Superior temporal gyrus (tissue), 1 donor: Measurements from ENCODE around the gene ELF2.
A peak's percentile ranks its signal among the peaks of the same experiment; 100 is the strongest.
"Not testable (repeated sequence)": the region's sequence is repeated elsewhere in the genome, so short reads cannot be mapped to it uniquely, and the experiment has no call there.

Experiments used
- DNase-seq: peaks from one replicate; pipeline ENCODE4 v3.0.0-alpha.2; 2016; ENCODE audit errors: extremely low spot score

Gene ELF2

DNA sequence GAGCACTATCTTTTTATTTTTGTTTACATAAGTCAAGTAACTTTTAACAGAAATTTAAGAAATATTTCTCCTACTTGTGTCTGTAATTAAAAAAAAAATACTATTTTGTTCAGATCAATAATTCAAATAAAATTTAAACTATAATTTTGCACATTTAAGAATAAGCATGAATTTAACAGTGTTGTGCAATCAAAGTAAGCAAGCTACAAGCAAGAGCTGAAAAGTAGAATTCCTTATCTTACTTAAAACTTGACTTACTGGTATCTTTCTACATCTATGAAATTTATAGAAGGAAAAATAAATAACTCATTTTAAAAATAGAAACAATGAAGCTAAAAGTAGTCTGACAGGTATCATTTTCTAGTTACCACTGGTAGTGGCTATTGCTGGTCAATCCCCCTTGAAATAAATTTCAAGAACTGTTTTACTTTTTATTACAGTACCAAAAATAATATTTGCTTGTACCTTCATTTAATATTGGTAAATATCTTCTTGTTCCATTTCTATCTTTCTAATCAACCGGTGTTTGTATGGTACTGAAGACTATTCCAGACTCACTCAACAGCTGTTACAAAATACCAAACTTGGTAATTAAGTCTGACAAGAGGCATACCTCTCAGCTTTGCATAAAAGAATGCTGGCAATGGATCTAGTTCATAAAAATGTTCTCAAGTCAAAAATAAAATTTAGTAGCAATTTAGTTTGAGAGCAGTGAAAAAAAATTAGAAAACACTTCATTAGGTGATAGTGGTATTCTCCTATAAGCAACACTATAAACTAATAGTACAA is 99.3 kb downstream of the ELF2 start:
- no peak for DNase-seq

DNA sequence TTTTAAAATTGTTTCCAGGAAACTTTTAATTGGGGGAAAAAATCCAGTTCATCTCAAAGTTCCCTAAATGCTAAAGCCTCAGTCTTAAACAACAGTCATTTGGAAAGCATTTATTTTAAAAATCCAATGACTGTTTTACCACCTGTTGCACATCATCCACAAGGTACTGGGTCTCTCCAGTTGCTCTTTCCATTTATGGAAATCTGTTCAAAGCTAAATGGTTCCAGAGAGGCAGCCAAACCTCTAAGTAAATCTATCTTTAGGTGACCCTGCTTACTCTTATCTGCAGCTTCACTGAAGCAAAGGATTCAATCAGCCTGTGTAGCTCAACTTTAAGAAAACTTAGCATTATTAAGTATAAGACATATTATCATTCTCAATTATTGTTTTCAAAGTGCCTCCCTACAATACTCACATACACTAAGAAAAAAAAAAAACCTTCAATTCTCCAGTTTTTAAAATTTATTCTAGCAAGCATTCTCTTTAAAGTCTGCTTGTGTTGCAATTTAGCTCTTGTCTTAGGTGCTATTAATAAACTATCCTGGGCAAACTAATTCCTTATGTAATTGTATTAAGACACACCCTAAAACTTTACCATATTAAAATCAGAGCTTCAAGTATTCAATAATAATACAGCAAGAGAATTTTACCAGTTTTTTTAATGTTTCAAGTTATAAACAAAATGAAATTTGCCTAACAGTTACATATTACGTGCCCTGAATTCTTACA is 100.8 kb downstream of the ELF2 start:
- DNase-seq, result no peak

DNA sequence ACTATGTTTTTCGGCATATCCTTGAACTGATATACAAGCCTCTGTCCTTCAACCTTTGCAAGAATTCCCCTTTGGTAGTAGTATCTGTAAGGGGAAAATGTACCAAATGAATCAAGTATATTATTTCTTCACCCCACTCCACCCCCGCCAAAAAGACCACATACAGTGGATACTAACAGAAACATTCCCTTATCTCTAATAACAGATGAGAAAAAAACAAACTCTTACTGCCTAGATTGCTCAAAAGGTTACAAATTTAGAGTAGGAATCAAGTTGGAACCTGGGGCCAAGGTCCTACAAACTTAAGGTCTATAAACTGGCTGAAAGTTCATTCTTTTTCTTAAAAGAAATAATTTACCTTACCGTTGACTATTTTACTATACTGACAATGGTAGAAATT is 116.4 kb downstream of the ELF2 start:
- no peak for DNase-seq

DNA sequence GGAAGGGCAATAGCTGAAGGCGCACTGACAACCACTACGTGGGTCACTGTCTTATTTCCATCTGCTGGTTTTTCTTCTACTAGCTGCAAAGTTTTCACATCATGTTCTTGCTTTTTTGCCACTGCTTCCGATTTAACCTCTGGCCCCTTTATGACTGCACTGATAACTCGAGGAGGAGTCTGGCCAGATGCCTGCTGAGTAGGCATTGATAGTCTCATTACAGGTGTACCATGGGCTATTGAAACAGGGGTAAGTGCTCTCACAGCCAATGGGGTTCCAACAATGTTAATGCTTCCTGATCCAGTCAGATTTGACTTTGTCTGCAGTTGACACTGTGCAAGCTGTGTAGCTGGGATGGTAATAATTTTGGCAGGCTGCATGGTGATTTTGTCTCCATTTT is 118.0 kb downstream of the ELF2 start:
- not testable (repeated sequence) for DNase-seq

DNA sequence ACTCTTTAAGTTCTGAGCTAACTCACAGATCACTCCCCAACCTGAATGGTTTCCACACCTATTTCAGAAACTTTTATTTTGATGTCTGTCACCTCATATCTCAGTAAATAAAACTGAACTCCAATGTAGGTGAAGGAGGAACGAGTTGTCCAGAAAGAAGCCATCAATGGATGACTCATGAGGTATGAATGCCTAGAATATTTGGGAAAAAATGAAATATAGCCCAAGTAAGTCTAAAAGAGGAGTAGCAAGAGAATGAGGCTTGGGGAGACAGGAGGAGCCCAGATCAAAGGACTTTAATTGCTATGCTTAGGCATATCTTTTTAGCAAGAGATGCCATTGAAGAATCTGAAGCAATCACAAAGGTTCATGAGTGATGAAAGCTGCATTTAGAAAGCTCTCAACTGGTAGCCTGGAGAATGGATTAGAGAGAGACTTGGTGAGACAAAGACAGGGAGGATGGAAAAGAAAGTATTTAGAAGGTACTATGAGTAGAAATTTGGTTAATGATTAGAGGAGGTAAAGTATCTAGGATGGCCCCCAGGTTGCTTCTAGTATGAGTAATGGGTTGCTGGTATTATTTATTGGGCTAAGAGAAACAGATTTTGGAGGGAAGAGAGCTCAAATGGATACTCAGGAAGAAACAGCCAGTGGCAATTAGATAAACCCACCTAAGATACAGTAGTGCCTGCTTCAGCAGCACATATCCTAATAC is 122.1 kb downstream of the ELF2 start:
- DNase-seq, result no peak

DNA sequence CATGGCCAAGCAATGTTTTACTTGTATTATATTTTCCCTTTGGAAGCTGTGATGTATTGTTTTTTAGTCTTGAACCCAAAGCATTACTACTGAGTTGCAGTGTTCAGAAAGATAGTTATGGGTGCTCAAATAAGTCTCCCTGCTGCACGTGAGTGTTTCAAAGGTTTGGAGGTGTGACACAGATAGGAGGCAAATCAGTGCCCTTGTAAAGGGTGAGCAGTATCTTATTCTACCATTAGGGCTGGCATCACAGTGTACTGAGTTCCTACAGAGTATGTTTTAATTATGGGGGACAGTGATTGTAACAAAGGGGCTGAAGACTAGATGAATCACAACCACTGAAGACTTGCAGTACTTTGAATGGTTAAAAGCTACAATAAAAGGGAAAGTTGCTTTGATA is 123.1 kb downstream of the ELF2 start:
- DNase-seq, result no peak

DNA sequence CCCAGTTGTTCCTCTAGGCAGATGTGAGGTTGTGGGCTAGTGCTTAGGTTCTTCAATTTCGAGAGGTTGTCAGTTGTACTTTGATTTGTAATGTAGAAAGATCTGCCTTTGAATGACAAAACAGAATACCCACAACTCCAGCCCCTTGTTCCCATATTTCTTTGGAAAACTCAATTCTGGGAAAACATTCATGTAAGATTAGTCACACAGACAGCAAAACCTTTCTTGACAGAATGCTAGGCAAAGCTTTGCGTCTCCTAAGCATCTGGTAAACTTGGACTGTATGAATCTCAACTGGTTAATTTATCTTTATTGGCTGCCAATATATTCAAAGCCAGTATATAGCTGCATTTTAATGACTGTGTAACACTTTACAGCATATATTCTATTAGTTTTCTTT is 126.6 kb downstream of the ELF2 start:
- DNase-seq, result no peak

DNA sequence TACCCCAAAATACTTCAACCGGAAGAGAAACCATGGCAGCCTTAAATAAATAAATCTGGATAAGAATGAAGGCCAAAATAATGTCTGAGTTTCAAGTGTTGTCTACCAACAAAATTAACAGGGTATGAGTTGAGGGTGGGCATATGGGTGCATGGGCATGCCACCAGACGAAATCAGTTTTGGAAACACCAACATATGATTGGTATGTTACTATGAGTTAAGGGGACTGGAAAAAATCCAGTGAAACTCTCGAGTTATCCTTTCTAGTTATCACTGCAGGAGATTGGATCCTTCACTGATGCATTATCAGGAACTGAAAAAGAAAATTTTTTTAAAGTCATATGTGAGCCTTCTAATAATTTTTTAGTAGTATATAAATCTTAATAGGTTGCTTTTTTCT is 129.0 kb downstream of the ELF2 start:
- DNase-seq, result no peak

DNA sequence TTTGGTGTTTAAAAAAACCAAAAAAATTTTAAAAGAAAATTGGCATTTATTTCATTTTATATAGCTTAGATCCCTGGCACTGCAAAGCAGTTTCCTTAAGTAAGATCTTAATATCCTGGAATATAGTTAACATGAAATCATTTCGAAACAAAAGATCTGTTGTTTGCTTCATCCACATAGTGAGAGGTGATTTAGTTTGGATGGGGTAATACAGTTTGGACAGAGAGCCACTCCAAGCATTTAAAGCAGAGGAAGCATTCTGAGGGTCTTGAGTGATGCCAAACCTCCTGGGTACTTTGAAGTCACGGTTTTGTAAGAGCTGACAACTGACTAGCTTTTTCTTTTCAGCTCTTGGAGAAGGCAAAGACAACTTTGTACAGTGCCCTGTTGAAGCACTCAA is 132.7 kb downstream of the ELF2 start:
- no peak for DNase-seq

DNA sequence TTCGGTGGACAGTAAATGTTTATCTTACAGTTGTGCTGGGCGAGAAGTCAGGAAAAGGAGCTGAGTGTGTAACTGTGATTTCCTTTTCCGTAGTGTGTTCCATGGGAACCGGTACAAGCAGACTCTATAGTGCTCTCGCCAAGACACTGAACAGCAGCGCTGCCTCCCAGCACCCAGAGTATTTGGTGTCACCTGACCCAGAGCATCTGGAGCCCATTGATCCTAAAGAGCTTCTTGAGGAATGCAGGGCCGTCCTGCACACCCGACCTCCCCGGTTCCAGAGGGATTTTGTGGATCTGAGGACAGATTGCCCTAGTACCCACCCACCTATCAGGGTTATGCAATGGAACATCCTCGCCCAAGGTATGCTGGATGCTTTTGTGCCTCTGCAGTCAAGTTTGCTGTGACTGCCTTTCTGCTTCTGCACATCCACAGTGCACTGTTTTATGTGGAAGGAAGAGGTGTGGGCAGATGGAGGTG is 134.0 kb downstream of the ELF2 start:
- peak; percentile 59 for DNase-seq

DNA sequence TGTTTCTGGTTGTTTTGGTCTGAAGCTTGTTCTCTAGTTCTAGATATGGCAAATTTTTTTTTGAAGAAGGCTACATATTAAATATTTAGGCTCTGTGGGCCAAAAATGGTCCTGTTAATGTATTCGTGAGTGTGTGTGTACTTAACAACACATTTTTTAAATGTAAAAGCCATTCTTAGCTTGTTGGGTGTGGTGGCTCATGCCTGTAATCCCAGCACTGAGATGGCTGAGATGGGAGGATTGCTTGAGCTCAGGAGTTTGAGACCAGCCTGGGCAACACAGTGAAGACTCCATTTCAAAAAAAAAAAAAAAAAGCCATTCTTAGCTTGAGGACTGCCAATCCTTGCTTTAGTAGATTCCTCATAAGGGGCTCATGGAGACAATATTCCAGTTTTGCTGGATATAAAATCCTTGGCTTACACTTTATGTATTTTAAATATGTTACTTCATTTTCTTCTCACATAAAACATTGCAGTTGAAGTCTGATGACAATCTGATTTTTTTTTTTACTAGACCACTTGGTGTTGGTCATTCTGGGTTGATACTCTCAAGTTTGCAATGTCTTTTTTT is 138.1 kb downstream of the ELF2 start:
- no peak for DNase-seq

DNA sequence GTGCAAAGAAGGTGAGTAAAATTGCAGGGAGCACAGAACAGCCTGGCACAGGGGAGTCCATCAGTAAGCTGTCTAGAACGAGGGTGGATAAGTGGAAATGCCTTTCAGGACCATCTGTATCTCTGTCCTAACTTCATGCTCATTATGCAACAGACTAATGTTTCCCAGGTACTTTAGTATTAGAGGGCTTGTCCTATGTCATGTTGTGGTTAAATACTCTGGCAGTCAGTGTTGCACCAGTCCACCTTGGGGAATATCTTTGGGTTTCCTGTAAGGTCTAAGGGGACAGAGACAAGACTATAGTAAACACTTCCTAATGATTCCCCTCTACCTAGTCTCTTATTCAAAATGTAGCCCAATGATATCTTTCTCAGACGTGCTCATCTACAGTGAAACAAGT is 140.1 kb downstream of the ELF2 start:
- DNase-seq, result no peak

DNA sequence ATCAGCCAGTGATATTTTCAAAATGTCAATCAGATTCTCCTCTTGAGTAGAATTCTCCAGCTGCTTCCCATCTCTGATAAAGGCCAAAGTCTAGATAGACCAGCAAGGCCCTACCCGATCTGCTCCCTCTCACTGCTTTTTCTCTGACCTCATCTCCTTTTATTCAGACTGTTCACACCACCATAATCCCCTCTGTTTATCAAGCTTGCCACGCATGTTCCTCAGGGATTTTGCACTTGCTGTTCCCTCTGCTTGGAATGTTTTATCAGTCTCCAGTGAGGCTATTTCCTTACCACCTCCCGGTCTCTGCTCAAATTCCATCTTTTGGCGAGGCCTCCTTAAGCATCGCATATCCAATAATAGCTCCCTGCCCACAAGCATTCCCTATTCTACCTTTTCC is 141.4 kb downstream of the ELF2 start:
- no peak for DNase-seq

DNA sequence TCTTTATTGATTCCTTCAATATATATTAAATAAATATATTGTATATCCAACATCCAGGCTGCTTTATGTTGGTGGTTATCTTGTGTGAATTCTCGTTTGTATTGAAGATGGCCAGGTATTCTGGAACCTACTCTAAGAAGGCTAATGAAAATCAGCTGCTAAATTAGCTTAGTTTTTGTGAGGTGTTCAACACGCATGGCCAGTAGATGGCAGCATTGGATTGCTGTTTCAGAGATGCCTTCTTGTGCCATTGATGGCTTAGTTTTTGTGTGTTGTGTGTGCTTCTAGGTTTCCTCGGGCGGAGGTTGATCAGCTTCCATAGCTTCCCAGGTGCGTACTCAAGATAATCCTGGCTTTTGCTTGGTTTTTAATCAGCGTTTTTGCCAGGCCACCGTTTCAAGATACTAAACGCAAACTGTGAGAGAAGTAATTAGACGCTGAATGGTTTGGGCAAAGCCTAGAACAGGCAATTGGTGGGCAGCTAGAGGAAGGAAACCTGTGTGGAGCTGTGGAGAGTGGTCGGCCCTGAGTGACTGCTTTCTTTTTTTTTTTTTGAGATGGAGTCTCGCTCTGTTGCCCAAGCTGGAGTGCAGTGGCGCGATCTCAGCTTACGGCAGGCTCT is 146.3 kb downstream of the ELF2 start:
- peak; percentile 97 for DNase-seq

DNA sequence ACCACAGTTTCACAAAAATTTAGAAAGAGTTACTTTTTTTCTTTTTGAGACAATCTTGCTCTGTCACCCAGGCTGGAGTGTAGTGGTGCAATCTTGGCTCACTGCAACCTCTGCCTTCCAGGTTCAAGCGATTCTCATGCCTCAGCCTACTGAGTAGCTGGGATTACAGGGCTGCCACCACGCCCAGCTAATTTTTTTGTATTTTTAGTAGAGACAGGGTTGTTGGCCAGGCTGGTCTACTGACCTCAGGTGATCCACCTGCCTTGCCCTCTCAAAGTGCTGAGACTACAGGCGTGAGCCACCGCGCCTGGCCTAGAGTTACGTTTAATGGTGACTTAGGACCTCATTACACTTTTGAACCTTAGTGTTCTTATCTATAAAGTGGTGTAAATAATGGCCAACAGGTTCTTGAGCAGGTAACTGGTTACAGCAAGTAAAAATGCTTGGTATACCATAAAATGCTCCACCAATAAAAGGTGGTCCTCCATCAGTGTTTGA is 147.1 kb downstream of the ELF2 start:
- DNase-seq, result not testable (repeated sequence)

DNA sequence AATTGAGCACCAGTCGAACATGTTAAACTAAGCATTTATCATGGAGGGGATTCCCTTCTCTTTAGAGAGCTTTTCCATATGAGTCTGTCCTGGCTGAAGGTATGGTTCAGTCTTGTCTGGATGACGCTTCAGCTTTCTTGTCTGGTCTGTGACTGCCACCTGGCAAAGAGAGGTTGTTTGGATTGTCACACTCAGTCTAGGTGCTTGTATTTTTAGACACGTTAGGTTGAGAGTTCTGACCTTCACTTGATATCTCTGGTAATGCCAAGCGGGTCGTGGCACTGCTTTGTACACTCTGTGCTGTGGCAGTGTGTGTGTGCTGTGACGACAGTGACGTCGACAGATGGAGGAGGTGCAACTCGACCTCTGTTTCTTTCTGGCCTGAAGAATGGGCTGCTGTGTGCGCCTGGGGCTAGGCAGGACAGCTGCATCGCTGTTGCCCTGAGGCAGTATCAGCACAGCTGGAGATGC is 148.8 kb downstream of the ELF2 start:
- DNase-seq, result peak; percentile 80

DNA sequence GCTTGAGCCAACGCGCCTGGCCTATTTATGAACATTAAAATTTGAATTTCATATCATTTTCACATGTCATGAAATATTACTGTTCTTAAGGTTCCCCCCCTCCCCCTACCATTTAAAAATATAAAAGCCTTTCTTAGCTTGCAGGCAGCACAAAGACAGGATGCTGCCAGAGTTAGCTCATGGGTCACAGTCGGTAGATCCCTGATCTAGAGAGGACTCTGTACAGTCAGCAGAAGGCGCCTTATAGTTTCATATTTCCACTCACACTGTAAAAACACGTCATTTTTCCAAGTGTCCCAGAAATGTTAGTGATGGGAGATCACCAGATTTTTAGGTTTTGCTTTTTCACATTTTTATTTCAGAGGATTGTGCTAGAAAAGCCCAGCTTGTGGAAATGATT is 149.2 kb downstream of the ELF2 start:
- no peak for DNase-seq

DNA sequence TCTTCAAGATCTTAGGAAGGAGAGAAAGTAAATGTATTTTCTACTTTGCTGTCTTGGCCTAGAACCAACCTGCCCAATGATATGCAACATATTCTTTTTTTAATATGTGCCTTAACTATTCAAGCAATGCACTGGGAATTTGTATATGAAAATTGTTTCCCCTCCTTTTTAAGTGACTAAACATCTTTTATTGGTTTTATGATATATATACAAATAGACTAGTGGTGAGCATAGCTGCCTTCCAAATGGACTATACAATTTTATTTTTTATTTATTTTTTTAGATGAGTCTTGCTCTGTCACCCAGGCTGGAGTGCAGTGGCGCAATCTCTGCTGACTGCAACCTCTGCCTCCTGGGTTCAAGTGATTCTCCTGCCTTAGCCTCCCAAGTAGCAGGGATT is 151.2 kb downstream of the ELF2 start:
- DNase-seq, result no peak

DNA sequence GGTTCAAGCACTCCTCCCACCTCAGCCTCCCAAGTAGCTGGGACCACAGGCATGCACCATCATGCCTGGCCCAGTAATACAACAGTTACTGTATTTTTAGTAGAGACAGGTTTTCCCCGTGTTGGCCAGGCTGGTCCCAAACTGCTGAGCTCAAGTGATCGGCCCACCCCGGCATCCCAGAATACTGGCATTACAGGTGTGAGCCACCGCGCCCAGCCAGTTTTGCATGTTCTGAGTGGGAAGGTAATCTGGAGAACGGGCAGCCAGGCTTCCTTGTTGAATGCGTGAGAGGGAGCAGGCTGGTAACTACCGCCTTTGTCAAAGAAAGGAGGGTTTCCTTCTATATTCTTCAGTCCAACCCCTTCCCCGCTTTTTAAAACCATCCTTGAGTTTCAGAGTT is 152.3 kb downstream of the ELF2 start:
- DNase-seq, result no peak

DNA sequence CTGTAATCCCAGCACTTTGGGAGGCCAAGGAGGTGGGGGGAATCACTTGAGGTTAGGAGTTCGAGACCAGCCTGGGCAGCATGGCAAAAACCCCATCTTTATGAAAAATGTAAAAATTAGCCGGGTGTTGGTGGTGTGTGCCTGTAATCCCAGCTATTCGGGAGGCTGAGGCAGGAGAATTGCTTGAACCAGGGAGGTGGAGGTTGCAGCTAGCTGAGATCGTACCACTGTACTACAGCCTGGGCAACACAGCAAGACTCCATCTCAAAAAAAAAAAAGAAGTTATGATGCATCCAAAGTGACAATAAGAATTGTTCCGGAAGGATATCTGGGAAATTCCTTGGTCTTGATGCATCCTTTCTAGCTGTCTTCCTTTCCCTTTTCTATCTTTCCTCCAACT is 154.2 kb downstream of the ELF2 start:
- DNase-seq, result no peak

DNA sequence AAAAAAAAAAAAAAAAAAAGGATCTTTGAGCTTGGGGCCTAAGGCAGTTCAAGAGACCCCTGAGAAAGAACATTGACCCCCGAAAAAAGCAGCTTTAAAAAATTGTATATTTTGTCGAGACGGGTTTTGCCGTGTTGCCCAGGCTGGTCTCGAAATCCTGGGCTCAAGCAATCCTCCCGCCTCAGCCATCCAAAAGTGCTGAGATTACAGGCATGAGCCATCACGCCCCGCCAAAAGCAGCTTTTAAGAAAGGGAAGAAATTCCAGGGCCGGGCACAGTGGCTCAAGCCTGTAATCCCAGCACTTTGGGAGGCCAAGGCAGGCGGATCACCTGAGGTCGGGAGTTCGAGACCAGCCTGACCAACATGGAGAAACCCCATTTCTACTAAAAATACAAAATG is 155.9 kb downstream of the ELF2 start:
- not testable (repeated sequence) for DNase-seq

DNA sequence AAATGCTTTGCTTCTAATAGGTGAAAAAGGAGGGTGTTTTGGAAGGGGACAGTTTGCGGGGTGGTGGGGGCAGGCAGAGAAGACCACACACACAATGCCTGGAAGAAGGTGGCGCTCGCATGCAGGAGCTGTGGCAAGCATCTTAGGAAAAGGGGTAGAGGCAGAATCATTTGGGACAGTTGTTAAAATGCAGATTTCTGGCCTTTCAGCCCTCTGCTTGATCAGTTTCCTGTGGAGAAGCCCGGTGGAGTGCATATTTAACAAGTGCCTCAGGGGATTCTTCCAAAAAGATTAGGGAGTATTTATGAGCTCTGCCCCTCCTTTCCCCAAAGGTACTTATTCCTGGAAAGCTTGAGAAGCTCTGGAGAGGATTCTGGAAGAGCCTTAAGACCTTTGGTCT is 156.6 kb downstream of the ELF2 start:
- no peak for DNase-seq
